Measurements from ENCODE around the gene SLC39A9. TPM values are rescaled to one million over a fixed set of nuclear protein-coding genes. Genes with fewer than 3 reads are reported as not detected.
"Not testable (repeated sequence)": the region's sequence is repeated elsewhere in the genome, so short reads cannot be mapped to it uniquely, and the experiment has no call there.

Gene SLC39A9
- total and polyA plus RNA-seq, 8 donors, result 12.1 to 121 (median 19.6) TPM

DNA sequence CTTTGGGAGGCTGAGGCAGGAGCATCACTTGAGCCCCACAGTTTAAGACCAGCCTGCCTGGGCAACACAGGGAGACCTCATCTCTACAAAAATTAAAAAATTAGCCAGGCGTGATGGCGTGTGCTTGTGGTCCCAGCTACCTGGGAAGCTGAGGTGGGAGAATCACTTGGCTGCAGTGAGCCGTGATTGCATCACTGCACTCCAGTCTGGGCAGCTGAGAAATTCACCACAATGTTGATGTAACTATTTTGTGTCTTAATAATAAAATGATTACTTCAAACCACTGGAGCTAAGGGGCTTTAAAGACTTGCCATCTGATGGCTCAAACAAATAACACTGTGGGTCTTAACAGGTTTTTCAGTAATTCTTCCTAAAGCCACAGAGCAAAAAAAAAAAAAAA, 11.2 kb upstream of the SLC39A9 start:
- intact Hi-C loops (cut with DNase I; ENCODE audit: low total_unique reads), result no loop called here
- Histone ChIP-seq H3K27me3 (no peaks in the 10 kb centered on the region), H3K27ac (no peak overlapping the region), H3K36me3 (peaks cover 28 to 98% (median 88%) of the 10 kb centered on the region in 4 donors), H3K9me3 (no peaks in the 10 kb centered on the region), H3K4me3 (no peak overlapping the region), H3K4me1 (peaks cover under 1 to 51% (median 14%) of the 10 kb centered on the region in 4 donors)
- DNase-seq, result no peak
- no peak for TF ChIP-seq EP300 (IDR thresholded peaks at IDR 0.05)
- TF ChIP-seq POLR2AphosphoS5 (IDR thresholded peaks at IDR 0.05), result no peak
- no peak for TF ChIP-seq POLR2A (IDR thresholded peaks at IDR 0.05)
- TF ChIP-seq, protein P1, sequence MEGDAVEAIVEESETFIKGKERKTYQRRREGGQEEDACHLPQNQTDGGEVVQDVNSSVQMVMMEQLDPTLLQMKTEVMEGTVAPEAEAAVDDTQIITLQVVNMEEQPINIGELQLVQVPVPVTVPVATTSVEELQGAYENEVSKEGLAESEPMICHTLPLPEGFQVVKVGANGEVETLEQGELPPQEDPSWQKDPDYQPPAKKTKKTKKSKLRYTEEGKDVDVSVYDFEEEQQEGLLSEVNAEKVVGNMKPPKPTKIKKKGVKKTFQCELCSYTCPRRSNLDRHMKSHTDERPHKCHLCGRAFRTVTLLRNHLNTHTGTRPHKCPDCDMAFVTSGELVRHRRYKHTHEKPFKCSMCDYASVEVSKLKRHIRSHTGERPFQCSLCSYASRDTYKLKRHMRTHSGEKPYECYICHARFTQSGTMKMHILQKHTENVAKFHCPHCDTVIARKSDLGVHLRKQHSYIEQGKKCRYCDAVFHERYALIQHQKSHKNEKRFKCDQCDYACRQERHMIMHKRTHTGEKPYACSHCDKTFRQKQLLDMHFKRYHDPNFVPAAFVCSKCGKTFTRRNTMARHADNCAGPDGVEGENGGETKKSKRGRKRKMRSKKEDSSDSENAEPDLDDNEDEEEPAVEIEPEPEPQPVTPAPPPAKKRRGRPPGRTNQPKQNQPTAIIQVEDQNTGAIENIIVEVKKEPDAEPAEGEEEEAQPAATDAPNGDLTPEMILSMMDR (IDR thresholded peaks at IDR 0.05), result no peak
- 85 to 96% (median 88%) methylated on average over 3 of the region's 3 CpGs for WGBS, 5 donors

DNA sequence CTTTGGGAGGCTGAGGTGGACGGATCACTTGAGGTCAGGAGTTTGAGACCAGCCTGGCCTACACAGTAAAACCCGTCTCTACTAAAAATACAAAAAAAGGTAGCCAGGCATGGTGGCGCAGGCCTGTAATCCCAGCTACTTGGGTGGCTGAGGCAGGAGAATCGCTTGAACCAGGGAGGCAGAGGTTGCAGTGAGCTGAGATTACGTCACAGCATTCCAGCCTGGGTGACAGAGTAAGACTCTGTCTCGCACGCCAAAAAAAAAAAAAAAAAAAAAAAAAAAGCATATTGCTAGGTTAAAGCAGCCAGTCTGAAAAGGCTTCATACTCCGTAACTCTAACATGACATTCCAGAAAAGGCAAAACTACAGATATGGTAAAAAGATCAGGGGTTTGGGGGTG, 7.1 kb upstream of the SLC39A9 start:
- 82 to 95% (median 92%) methylated on average over 8 of the region's 8 CpGs for WGBS, 5 donors
- Histone ChIP-seq H3K4me1 (peaks cover 9 to 68% (median 37%) of the 10 kb centered on the region in 4 donors), H3K36me3 (peaks cover 48 to 97% (median 94%) of the 10 kb centered on the region in 4 donors)
- H3K27ac ChIP-seq; intact Hi-C loops (cut with DNase I; ENCODE audit: low total_unique reads); H3K4me3 ChIP-seq; H3K9me3 ChIP-seq; H3K27me3 ChIP-seq; DNase-seq: not testable (repeated sequence)

DNA sequence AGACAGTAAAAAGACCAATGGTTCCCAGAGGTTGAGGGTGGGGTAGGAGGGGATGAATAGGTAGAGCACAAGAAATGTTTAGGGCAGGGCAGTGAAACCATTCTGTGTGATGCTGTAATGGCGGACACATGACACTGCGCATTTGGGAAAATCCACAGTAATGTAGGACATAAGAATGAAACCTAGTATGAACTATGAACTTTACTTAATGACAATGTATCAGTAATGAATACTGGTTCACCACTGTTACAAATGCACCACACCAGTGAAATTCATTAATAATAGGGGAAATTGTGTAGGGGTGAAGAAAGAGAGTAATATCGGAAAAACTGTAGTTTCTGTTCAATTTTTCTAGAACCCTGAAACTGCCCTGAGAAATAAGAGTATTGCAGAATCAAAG, 6.0 kb upstream of the SLC39A9 start:
- intact Hi-C loops (cut with DNase I; ENCODE audit: low total_unique reads), result no loop called here
- H3K27ac ChIP-seq, result no peak overlapping the region
- no peaks in the 10 kb centered on the region for H3K27me3 ChIP-seq
- peaks cover 19 to 73% (median 46%) of the 10 kb centered on the region in 4 donors for H3K4me1 ChIP-seq
- 90 to 95% (median 94%) methylated on average over 3 of the region's 3 CpGs for WGBS, 5 donors
- TF ChIP-seq EP300 (IDR thresholded peaks at IDR 0.05), result no peak
- TF ChIP-seq POLR2A (IDR thresholded peaks at IDR 0.05), result no peak
- TF ChIP-seq, protein P1 (IDR thresholded peaks at IDR 0.05), result no peak
- no peak for TF ChIP-seq POLR2AphosphoS5 (IDR thresholded peaks at IDR 0.05)
- DNase-seq, result no peak
- no peak overlapping the region for H3K4me3 ChIP-seq
- peaks cover 43 to 86% (median 84%) of the 10 kb centered on the region in 4 donors for H3K36me3 ChIP-seq
- no peaks in the 10 kb centered on the region for H3K9me3 ChIP-seq

DNA sequence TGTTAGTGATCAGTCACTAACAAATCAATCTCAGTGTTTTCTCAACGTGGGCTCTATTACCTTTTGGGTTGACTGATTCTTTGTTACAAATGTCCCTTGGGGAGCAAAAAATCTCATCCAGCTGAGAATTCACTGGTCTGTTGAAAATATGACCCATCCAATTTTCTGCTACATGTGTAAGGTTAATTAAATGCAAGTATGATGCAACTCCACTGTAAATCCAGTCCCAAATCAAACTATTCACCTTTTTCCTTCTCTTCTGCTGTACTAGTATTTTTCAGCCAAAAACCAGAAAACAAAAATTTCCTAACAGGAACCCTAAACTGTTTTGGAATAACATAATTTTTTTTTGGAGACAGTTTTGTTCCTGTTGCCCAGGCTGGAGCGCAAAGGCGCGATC, 2.6 kb upstream of the SLC39A9 start:
- WGBS, 5 donors, result 81 to 89% (median 86%) methylated on average over 4 of the region's 4 CpGs
- TF ChIP-seq EP300 (IDR thresholded peaks at IDR 0.05), result no peak
- no peak for TF ChIP-seq POLR2A (IDR thresholded peaks at IDR 0.05)
- TF ChIP-seq, protein P1 (IDR thresholded peaks at IDR 0.05), result no peak
- TF ChIP-seq POLR2AphosphoS5 (IDR thresholded peaks at IDR 0.05), result no peak
- Histone ChIP-seq H3K9me3 (no peaks in the 10 kb centered on the region), H3K4me1 (peaks cover 37 to 83% (median 58%) of the 10 kb centered on the region in 4 donors), H3K36me3 (peaks cover 37 to 55% (median 53%) of the 10 kb centered on the region in 4 donors), H3K27me3 (no peaks in the 10 kb centered on the region), H3K4me3 (no peak overlapping the region), H3K27ac (no peak overlapping the region)
- intact Hi-C loops (cut with DNase I; ENCODE audit: low total_unique reads), result no loop called here
- no peak for DNase-seq

DNA sequence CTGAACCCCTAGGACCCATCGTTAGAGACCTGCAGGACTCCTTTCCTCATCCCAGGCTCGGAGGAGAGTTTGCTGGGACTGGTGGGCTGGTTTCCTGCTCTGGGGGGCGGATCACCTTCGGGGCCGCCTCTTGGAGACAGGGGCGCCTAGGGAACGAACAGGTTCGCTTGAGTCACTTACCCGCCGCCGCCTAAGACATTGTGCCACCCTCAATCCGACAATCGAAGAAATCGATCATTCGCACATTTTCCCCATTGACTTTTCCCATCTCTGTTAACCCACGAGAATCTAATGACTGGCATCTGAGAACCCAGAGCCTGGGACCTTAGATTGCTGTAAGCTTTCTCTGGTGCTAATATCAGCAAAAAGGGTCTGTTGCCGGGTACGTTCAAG, 322 bp downstream of the SLC39A9 start:
- Histone ChIP-seq H3K9me3 (no peaks in the 10 kb centered on the region), H3K4me1 (peaks cover 38 to 74% (median 57%) of the 10 kb centered on the region in 4 donors), H3K27me3 (no peaks in the 10 kb centered on the region), H3K27ac (peak overlapping the region; percentile 76 to 93 (median 90)), H3K4me3 (peak overlapping the region; percentile 80 to 93 (median 86)), H3K36me3 (peaks cover 14 to 26% (median 24%) of the 10 kb centered on the region in 4 donors)
- no peak for DNase-seq
- WGBS, 5 donors, result 0 to 2% (median 1%) methylated on average over 18 of the region's 18 CpGs
- intact Hi-C loops (cut with DNase I; ENCODE audit: low total_unique reads), result no loop called here
- no peak for TF ChIP-seq POLR2AphosphoS5 (IDR thresholded peaks at IDR 0.05)
- TF ChIP-seq, protein P1 (IDR thresholded peaks at IDR 0.05), result no peak
- no peak for TF ChIP-seq POLR2A (IDR thresholded peaks at IDR 0.05)
- no peak for TF ChIP-seq EP300 (IDR thresholded peaks at IDR 0.05)

Measured in stomach (tissue), 9 donors.